ENCODE data around the gene ZNF223. TPM values are rescaled to one million over a fixed set of nuclear protein-coding genes. Genes with fewer than 3 reads are reported as not detected.

The ZNF223 gene
- total RNA-seq = 8.3 TPM

GRCh38 chr19:44051650-44052402 lies at the start of gene ZNF223:
ZNF223 (plus strand) TSS chr19:44052036; CDS start chr19:44055177, 3,141 bp downstream.

DNA sequence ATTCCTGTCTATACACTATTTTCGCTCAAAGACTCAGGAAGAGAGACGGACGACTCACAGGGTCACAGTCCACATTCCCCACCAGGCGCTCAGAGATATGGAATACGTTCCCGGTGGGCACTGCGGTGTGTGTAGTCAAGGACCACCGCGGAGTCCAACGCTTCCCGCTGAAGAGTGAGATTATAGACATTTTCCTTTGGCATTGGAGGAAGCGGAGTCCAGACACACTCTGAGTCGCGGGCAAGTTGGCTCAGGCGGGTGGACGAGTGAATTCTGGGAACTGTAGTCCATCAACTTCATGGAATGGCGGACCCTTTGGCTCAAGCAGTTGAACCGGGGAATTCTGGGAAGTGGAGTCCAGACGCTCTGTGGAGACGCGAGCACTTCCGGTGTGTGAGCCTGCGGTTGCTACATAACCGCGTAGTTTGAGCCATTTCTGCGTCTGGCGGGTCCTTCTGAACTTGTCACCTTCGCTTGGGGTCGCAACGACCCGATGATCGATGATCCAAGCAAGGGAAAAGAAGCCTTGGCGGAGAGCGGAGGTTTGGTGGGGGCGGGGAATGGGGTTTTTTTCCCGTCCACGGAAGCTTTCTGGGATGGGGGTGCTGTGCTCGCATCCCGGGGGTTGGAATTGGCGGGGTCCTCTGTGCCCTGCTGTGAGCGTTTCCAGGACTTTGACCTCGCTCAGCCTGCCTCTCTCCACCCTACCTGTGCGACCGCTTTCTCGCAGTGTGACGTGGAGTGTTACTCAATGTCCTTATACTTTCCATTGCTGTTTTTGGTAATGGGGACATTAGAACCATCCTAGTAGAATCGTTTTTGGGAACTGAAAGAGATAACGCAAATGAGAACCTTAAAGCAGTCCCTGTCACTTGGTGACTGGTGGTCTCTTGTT lies 49.0 kb upstream of the ZNF223 start, which contains the start of gene ZNF230:
ZNF230 (plus strand) TSS at position 392 of the 895 bp plus-strand sequence. CDS start 4,122 bp downstream, outside the sequence.

GRCh38 chr19:44025217-44025936 lies 26.5 kb upstream of the ZNF223 start, which contains the start of gene ZNF222:
ZNF222 (plus strand) TSS chr19:44025379; CDS start chr19:44025437, 58 bp downstream.

GRCh38 chr19:44071824-44072542 lies 20.1 kb downstream of the ZNF223 start, which contains the start of gene ZNF284:
ZNF284 (plus strand) TSS chr19:44072159; CDS start chr19:44076390, 4,231 bp downstream.

GRCh38 chr19:44093931-44094765 lies 42.3 kb downstream of the ZNF223 start, which contains the start of gene ZNF224:
ZNF224 (plus strand) TSS chr19:44094361; CDS start chr19:44097874, 3,513 bp downstream.

DNA sequence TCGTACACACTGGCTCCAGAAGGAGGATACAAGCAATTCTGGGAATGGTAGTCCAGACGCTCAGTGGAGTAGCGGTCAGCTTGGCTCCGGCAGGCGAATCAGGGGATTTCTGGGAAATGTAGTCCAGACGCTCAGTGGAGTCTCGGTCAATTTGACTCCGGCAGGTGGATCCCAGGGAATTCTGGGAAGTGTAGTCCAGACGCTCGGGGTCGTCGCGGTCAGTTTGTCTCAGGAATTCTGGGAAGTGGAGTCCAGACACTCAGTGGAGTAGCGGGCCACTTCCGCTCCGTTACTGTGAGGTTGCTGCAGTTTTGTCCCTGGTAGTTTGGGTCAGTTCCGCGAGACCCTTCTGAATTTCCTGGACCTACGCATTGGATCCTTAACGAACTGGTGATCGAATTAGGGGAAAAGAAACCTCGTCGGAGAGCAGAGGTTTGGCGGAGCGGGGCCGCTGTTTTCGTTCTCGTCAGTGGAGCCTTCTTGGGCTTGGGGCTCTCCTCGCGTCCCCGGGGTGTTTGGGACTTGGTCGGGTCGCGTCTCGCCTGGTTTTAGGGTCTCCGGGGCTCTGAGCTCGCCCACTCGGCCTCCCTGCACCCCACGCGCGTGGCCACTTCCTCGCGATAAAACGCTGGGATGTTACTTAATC lies 61.4 kb downstream of the ZNF223 start, which contains the start of gene ZNF225:
ZNF225 (plus strand) TSS at position 262 of the 646 bp plus-strand sequence. CDS start 2,429 bp downstream, outside the sequence.

Small RNA genes lying within 50 kb of the gene (small RNA-seq; reads per million reads assigned to genes)
- not detected for gene RNU6-902P (ENCODE audit: low replicate concordance)

Other genes starting within 250 kb of the ZNF223 start
- 0.99 TPM for gene LYPD5, start 249.6 kb upstream of the ZNF223 start, total RNA-seq
- gene ZNF283, start 224.7 kb upstream of the ZNF223 start, total RNA-seq = 26.7 TPM
- gene ZNF404, start 168.1 kb upstream of the ZNF223 start, total RNA-seq = 2.9 TPM
- 19.3 TPM for gene ZNF45, start 116.8 kb upstream of the ZNF223 start, total RNA-seq
- gene ZNF221, start 100.8 kb upstream of the ZNF223 start, total RNA-seq = 11.6 TPM
- 11.1 TPM for gene ZNF155, start 67.8 kb upstream of the ZNF223 start, total RNA-seq
- gene ZNF230, start 49.1 kb upstream of the ZNF223 start, total RNA-seq = 6.0 TPM
- 3.3 TPM for gene ZNF222, start 26.7 kb upstream of the ZNF223 start, total RNA-seq
- 3.7 TPM for gene ZNF284, start 20.1 kb downstream of the ZNF223 start, total RNA-seq
- gene ZNF224, start 42.3 kb downstream of the ZNF223 start, total RNA-seq = 45.6 TPM
- 8.2 TPM for gene ZNF225, start 61.4 kb downstream of the ZNF223 start, total RNA-seq
- gene ZNF234, start 89.5 kb downstream of the ZNF223 start, total RNA-seq = 13.7 TPM
- 23.0 TPM for gene ZNF226, start 113.1 kb downstream of the ZNF223 start, total RNA-seq
- gene ZNF227, start 160.5 kb downstream of the ZNF223 start, total RNA-seq = 28.1 TPM
- gene ZNF233, start 207.8 kb downstream of the ZNF223 start, total RNA-seq = 2.6 TPM